Endothelial cell of umbilical vein (primary cell): ENCODE results near the gene CHST8. TPM values are rescaled to one million over a fixed set of nuclear protein-coding genes. Genes with fewer than 3 reads are reported as not detected.

ENCODE experiments used
- BruUV-seq: library from RNA; stranded (reverse); fragments of 400-500 nt; replicated peaks from 2 replicates; lab custom pipeline; 2021; lab: Mats Ljungman, UMichigan
- CTCF ChIA-PET: fragments of 300-600, 350-600 bp; sonication (Branson Sonifier 250); formaldehyde crosslinking; loops from one replicate; lab custom pipeline; 2021; ENCODE audit warnings: antibody characterized with exemption, inconsistent platforms; lab: Charles Lee
- POLR2A ChIA-PET: fragments of 300-600, 350-600 bp; sonication (Branson Sonifier 250); formaldehyde crosslinking; loops from one replicate; lab custom pipeline; 2021; ENCODE audit warnings: antibody characterized with exemption, inconsistent platforms; lab: Charles Lee
- DNase-seq: peaks from one replicate; pipeline ENCODE4 v3.0.0-alpha.2; 2011; ENCODE audit warnings: low read depth, low spot score
- FAIRE-seq: peaks from 2 replicates; lab custom pipeline; 2011; peaks lifted over from hg19 to GRCh38; lab: Jason Lieb, UNC
- H2AFZ ChIP-seq: 2 replicates; pipeline ENCODE4 v1.6.0; 2012; ENCODE audit warnings: low read depth, low read length, control low read depth, inconsistent platforms
- H3K27ac ChIP-seq: 2 replicates; pipeline ENCODE4 v1.5.1; 2011; ENCODE audit warnings: low read depth, mild to moderate bottlenecking, control low read depth, low read length, moderate library complexity; ENCODE audit not compliant: insufficient read depth
- H3K27me3 ChIP-seq, 2 experiments: 2 replicates each; pipeline versions ENCODE4 v1.6.0 to v1.6.1; 2011; ENCODE audit warnings: low read length in 2 of 2, mixed read lengths in 1 of 2; ENCODE audit not compliant: control insufficient read depth in 2 of 2, insufficient read depth in 2 of 2
- H3K36me3 ChIP-seq, 2 experiments: 2 replicates in 1 of 2; 3 replicates in 1 of 2; pipeline ENCODE4 v1.5.1; 2011; ENCODE audit warnings: low read length in 2 of 2, mild to moderate bottlenecking in 1 of 2, moderate library complexity in 1 of 2; ENCODE audit not compliant: control insufficient read depth in 2 of 2, insufficient read depth in 2 of 2; ENCODE audit errors: extremely low read depth in 1 of 2
- H3K4me1 ChIP-seq: 3 replicates; pipeline ENCODE4 v1.5.1; 2011; ENCODE audit warnings: mild to moderate bottlenecking, low read length; ENCODE audit not compliant: control insufficient read depth, insufficient read depth; ENCODE audit errors: extremely low read depth
- H3K4me2 ChIP-seq: 2 replicates; pipeline ENCODE4 v1.6.1; 2011; ENCODE audit warnings: low read length, control low read depth, mixed read lengths; ENCODE audit not compliant: insufficient read depth
- H3K4me3 ChIP-seq, 3 experiments: fragments of 200-600 bp in 1 of 3; sonication (generic), shearing (Covaris generic) in 1 of 3; replicated peaks in 1 of 3; 2 replicates each; pipeline ENCODE4 v1.5.1; 2011 to 2016; ENCODE audit warnings: control low read depth in 3 of 3, low read length in 3 of 3, mild to moderate bottlenecking in 2 of 3, inconsistent platforms in 1 of 3, low read depth in 1 of 3, moderate library complexity in 1 of 3; ENCODE audit not compliant: insufficient read depth in 1 of 3
- H3K79me2 ChIP-seq: 2 replicates; pipeline ENCODE4 v1.6.0; 2012; ENCODE audit warnings: low read length, inconsistent platforms; ENCODE audit not compliant: control insufficient read depth, insufficient read depth
- H3K9ac ChIP-seq: replicated peaks from 2 replicates; pipeline ENCODE3; 2011; ENCODE audit warnings: low read length, control low read depth; ENCODE audit not compliant: insufficient read depth; ENCODE audit errors: extremely low read depth
- H3K9me1 ChIP-seq: replicated peaks from 3 replicates; pipeline ENCODE4 v1.6.0; 2011; ENCODE audit warnings: mild to moderate bottlenecking, low read length; ENCODE audit not compliant: control insufficient read depth, insufficient read depth; ENCODE audit errors: extremely low read depth
- H3K9me3 ChIP-seq: replicated peaks from 2 replicates; pipeline ENCODE4 v1.5.1; 2012; ENCODE audit warnings: low read length, inconsistent platforms; ENCODE audit not compliant: control insufficient read depth, insufficient read depth
- H4K20me1 ChIP-seq: replicated peaks from 2 replicates; pipeline ENCODE3; 2011; ENCODE audit warnings: mild to moderate bottlenecking, low read length; ENCODE audit not compliant: control insufficient read depth, insufficient read depth; ENCODE audit errors: extremely low read depth
- CTCF ChIP-seq, 2 donors: IDR thresholded peaks; 1 replicate in 1 of 2; 2 replicates in 1 of 2; pipeline ENCODE4 v1.5.1; 2011; ENCODE audit warnings: low read length in 2 of 2, mild to moderate bottlenecking in 2 of 2, moderate library complexity in 2 of 2, control low read depth in 1 of 2, inconsistent platforms in 1 of 2, low read depth in 1 of 2; ENCODE audit not compliant: insufficient read depth in 1 of 2; ENCODE audit errors: extremely low read depth in 1 of 2
- EZH2 ChIP-seq: IDR thresholded peaks from 2 replicates; pipeline ENCODE4 v1.6.1; 2012; ENCODE audit warnings: borderline replicate concordance, low read depth, mild to moderate bottlenecking, moderate library complexity, low read length, inconsistent platforms; ENCODE audit not compliant: severe bottlenecking
- FOS ChIP-seq: IDR thresholded peaks from 2 replicates; pipeline ENCODE4 v1.6.1; 2011; ENCODE audit warnings: mild to moderate bottlenecking, low read length, moderate library complexity, borderline replicate concordance; ENCODE audit not compliant: insufficient read depth
- GATA2 ChIP-seq: IDR thresholded peaks from 2 replicates; pipeline ENCODE4 v1.7.0; 2011; ENCODE audit warnings: low read depth, mild to moderate bottlenecking, moderate library complexity, mixed read lengths, low read length; ENCODE audit not compliant: insufficient read length, insufficient read depth
- JUN ChIP-seq: IDR thresholded peaks from 2 replicates; pipeline ENCODE4 v1.6.1; 2011; ENCODE audit warnings: borderline replicate concordance, low read depth; ENCODE audit not compliant: insufficient read length, insufficient read depth
- MAX ChIP-seq: IDR thresholded peaks from 2 replicates; pipeline ENCODE4 v1.6.1; 2011; ENCODE audit not compliant: insufficient read depth, insufficient read length
- MYC ChIP-seq: IDR thresholded peaks from one replicate; pipeline ENCODE4 v1.6.1; 2011; ENCODE audit warnings: mild to moderate bottlenecking, low read depth, low read length
- POLR2A ChIP-seq: IDR thresholded peaks from 2 replicates; pipeline ENCODE4 v1.6.1; 2012; ENCODE audit warnings: low read depth, mild to moderate bottlenecking, control low read depth, low read length
- POLR2AphosphoS5 ChIP-seq: IDR thresholded peaks from 2 replicates; pipeline ENCODE4 v1.6.1; 2012; ENCODE audit warnings: low read depth, mild to moderate bottlenecking, control low read depth, low read length, moderate library complexity; ENCODE audit not compliant: insufficient read depth
- dilution Hi-C: fragments of 300-500 bp; cut with MboI; formaldehyde crosslinking; loops from one replicate; pipeline ENCODE4 v1.15.0; 2019; ENCODE audit warnings: low sequenced_read_pairs; ENCODE audit not compliant: extremely low pct_ligation_motif_present
- intact Hi-C: fragments of 100-400 bp; cut with micrococcal nuclease; formaldehyde crosslinking; loops from one replicate; pipeline ENCODE4 v1.10.0; 2022
- polyA plus RNA-seq, 4 experiments: library from polyadenylated mRNA; depleted of rRNA in 3 of 4; stranded (reverse) in 3 of 4; unstranded in 1 of 4; fragments of >200 nt; gene quantifications; 2 replicates each; pipeline versions ENCODE4 v1.2.1 to v1.2.3, GENCODE V29; 2011 to 2012; ENCODE audit warnings: missing spikeins in 1 of 4
- total RNA-seq: library from RNA; stranded (reverse); gene quantifications from 2 replicates; pipeline ENCODE4 v1.2.3, GENCODE V29; 2021

The CHST8 gene
- total and polyA plus RNA-seq, 2 donors (not counting 3 experiments of a cell fraction or from before 2014, with no cell fraction given): not detected

GRCh38 chr19:33676999-33677665, 55.4 kb downstream of the CHST8 start:
- Histone ChIP-seq H3K36me3 (no peaks in the 10 kb centered on the region), H3K4me3 (no peak overlapping the region), H3K27me3 (peaks cover 0 to 1% of the 10 kb centered on the region in 2 experiments), H3K27ac (no peak overlapping the region), H3K4me2 (no peak overlapping the region), H3K79me2 (no peaks in the 10 kb centered on the region), H3K9me3 (no peaks in the 10 kb centered on the region), H3K9me1 (no peaks in the 10 kb centered on the region), H3K4me1 (no peaks in the 10 kb centered on the region), H2AFZ (no peak overlapping the region), H3K9ac (no peak overlapping the region), H4K20me1 (no peaks in the 10 kb centered on the region)
- ChIA-PET CTCF (no interaction called here), POLR2A (no interaction called here)
- intact Hi-C loops: no loop called here
- BruUV-seq: no TSS peak
- FAIRE-seq: no peak
- dilution Hi-C loops: no loop called here
- no peak for DNase-seq
- TF ChIP-seq GATA2: no peak
- TF ChIP-seq POLR2AphosphoS5: no peak
- TF ChIP-seq CTCF (IDR thresholded peaks at IDR 0.05; ENCODE audit: extremely low read depth in 1 of 2, insufficient read depth in 1 of 2, low read depth in 1 of 2, low read length in 2 of 2): no peak
- no peak for TF ChIP-seq MYC
- TF ChIP-seq POLR2A: no peak
- no peak for TF ChIP-seq JUN
- no peak for TF ChIP-seq FOS
- no peak for TF ChIP-seq EZH2
- no peak for TF ChIP-seq MAX
